Activated T-cell treated with anti-CD3 and anti-CD28 coated beads, Interleukin-2, amount 50 U/mL, for 72 hours (primary cell): ENCODE measurements around the gene SESN1. TPM values are rescaled to one million over a fixed set of nuclear protein-coding genes. Genes with fewer than 3 reads are reported as not detected.

Experiments used
- ATAC-seq, 2 donors: fragments of 150-1000 bp; cut with Tn5 transposase; replicated peaks in 1 of 2; 2 replicates each; pipeline ENCODE4 v1.10.0; 2021; ENCODE audit warnings: moderate library complexity in 2 of 2, mild to moderate bottlenecking in 1 of 2
- DNase-seq, 2 donors: peaks; one replicate each; pipeline ENCODE4 v3.0.0; 2021 to 2022; ENCODE audit warnings: mixed read lengths in 1 of 2
- H3K27ac Mint-ChIP-seq: one replicate; pipeline ENCODE4 v1.8.0; 2022; ENCODE audit warnings: mild to moderate bottlenecking, moderate library complexity, mixed read lengths
- H3K27me3 Mint-ChIP-seq: one replicate; pipeline ENCODE4 v1.8.0; 2022; ENCODE audit warnings: low read depth, mixed read lengths
- H3K36me3 Mint-ChIP-seq, 2 donors: one replicate each; pipeline ENCODE4 v1.8.0; 2022; ENCODE audit warnings: mixed read lengths in 2 of 2, mild to moderate bottlenecking in 1 of 2; ENCODE audit not compliant: insufficient read depth in 2 of 2
- H3K4me1 Mint-ChIP-seq: one replicate; pipeline ENCODE4 v1.8.0; 2022; ENCODE audit warnings: low read depth, mixed read lengths
- H3K4me3 Mint-ChIP-seq, 2 donors: one replicate each; pipeline ENCODE4 v1.8.0; 2022; ENCODE audit warnings: mild to moderate bottlenecking in 2 of 2, mixed read lengths in 2 of 2, moderate library complexity in 2 of 2
- H3K9me3 Mint-ChIP-seq, 2 donors: one replicate each; pipeline ENCODE4 v1.8.0; 2022; ENCODE audit warnings: mixed read lengths in 2 of 2
- total RNA-seq, 2 donors: library from RNA; stranded (reverse); gene quantifications; one replicate each; pipeline ENCODE4 v1.2.3, GENCODE V29; 2022

SESN1 gene
- total RNA-seq, 2 donors from 2014 or later, result 16.2 to 25.7 TPM

DNA sequence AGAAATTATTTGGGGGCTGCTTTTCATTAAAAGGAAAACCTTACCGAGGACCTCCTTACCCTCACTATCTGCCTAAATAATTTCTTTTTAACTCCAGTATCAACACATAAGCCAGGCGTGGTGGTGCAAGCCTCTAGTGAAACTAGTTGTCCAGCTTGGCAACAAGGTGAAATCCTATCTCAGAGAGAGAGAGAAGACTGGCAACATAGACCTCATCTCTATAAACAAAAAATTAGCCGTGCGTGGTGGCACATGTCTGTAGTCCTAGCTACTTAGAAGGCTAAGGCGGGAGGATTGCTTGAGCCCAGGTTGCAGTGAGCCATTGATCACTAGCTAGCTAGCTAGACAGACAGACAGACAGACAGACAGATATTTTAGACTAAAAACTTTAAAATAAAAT lies 153.9 kb downstream of the SESN1 start:
- DNase-seq (no peak), ATAC-seq (no peak)
- peaks cover 48% of the 10 kb centered on the region for H3K4me1 Mint-ChIP-seq
- H3K27me3 Mint-ChIP-seq, result no peaks in the 10 kb centered on the region
- no peak overlapping the region for H3K4me3 Mint-ChIP-seq
- H3K36me3 Mint-ChIP-seq, result peaks cover 2 to 7% of the 10 kb centered on the region in 2 donors
- no peak overlapping the region for H3K27ac Mint-ChIP-seq
- H3K9me3 Mint-ChIP-seq, result peaks cover 2 to 3% of the 10 kb centered on the region in 2 donors

DNA sequence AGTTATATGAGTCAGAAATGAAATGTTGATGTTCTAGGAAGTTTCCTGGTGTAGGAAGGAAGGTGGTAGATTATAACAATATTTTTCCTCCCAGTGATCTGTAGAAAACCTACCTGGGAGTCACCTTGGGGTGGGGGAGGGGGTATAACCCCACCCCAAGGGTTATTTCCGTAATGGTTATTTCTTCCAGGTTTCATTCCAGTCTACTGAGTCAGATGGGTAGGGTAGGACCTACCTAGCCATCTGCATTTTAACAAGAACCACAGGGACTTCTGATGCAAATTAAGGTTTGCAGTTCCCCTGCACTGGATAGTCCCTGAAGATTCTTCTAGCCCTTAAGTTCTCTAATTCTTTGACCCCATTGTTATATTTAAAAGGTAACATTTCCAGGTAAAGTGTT lies 157.5 kb downstream of the SESN1 start:
- peaks cover 19% of the 10 kb centered on the region for H3K4me1 Mint-ChIP-seq
- H3K27ac Mint-ChIP-seq, result no peak overlapping the region
- no peaks in the 10 kb centered on the region for H3K27me3 Mint-ChIP-seq
- peaks cover 2 to 7% of the 10 kb centered on the region in 2 donors for H3K36me3 Mint-ChIP-seq
- no peak overlapping the region for H3K4me3 Mint-ChIP-seq
- ATAC-seq (no peak), DNase-seq (no peak)
- H3K9me3 Mint-ChIP-seq, result peaks cover 2 to 3% of the 10 kb centered on the region in 2 donors

Other genes starting within 250 kb of the SESN1 start
- gene ARMC2, start 246.4 kb downstream of the SESN1 start, total RNA-seq, result 1 to 10 TPM; 2.2 to 2.9 TPM
- 10 to 100 TPM; 21.8 to 22.3 TPM for gene CEP57L1, start 661 bp upstream of the SESN1 start, total RNA-seq